Calu3 (cell line): ENCODE measurements around the gene MGAT2. TPM values are rescaled to one million over a fixed set of nuclear protein-coding genes. Genes with fewer than 3 reads are reported as not detected.
"Not testable (repeated sequence)": the region's sequence is repeated elsewhere in the genome, so short reads cannot be mapped to it uniquely, and the experiment has no call there.

Experiments used
- BruUV-seq: library from RNA; stranded (reverse); fragments of 400-500 nt; replicated peaks from 2 replicates; lab custom pipeline; 2021; lab: Mats Ljungman, UMichigan
- CTCF ChIA-PET: fragments of 300-600 bp; sonication (Branson Sonifier 250); formaldehyde crosslinking; loops from one replicate; lab custom pipeline; 2022; ENCODE audit warnings: antibody characterized with exemption; lab: Charles Lee
- DNase-seq: peaks from one replicate; pipeline ENCODE4 v3.0.0; 2022
- H3K27ac Mint-ChIP-seq: one replicate; pipeline ENCODE4 v1.8.0; 2022; ENCODE audit warnings: mixed read lengths; ENCODE audit not compliant: unreplicated experiment
- H3K27me3 Mint-ChIP-seq: one replicate; pipeline ENCODE4 v1.8.0; 2022; ENCODE audit warnings: mixed read lengths; ENCODE audit not compliant: unreplicated experiment
- H3K36me3 Mint-ChIP-seq: one replicate; pipeline ENCODE4 v1.8.0; 2022; ENCODE audit warnings: mild to moderate bottlenecking, moderate library complexity, mixed read lengths; ENCODE audit not compliant: insufficient read depth, unreplicated experiment
- H3K4me1 Mint-ChIP-seq: one replicate; pipeline ENCODE4 v1.8.0; 2022; ENCODE audit warnings: mild to moderate bottlenecking, low read depth, mixed read lengths; ENCODE audit not compliant: unreplicated experiment
- H3K4me3 Mint-ChIP-seq: one replicate; pipeline ENCODE4 v1.8.0; 2022; ENCODE audit warnings: mild to moderate bottlenecking, low read depth, moderate library complexity, mixed read lengths; ENCODE audit not compliant: unreplicated experiment
- H3K9me3 Mint-ChIP-seq: one replicate; pipeline ENCODE4 v1.8.0; 2022; ENCODE audit warnings: low read depth, mixed read lengths; ENCODE audit not compliant: unreplicated experiment
- intact Hi-C: fragments of 100-400 bp; cut with micrococcal nuclease; formaldehyde crosslinking; loops from one replicate; pipeline ENCODE4 v1.10.0; 2022; ENCODE audit not compliant: unreplicated experiment
- total RNA-seq: library from RNA; stranded (reverse); gene quantifications from 2 replicates; pipeline ENCODE4 v1.2.3, GENCODE V29; 2022
- TF ChIP-seq, protein P1 (sequence below): fragments of 200-600 bp; IDR thresholded peaks from one replicate; pipeline ENCODE4 v1.8.0; 2022; ENCODE audit warnings: antibody characterized with exemption; ENCODE audit not compliant: unreplicated experiment

MGAT2 gene
- total RNA-seq, 1 experiment from 2014 or later: 39.3 TPM

GRCh38 chr14:49641697-49642129 is 21.1 kb downstream of the MGAT2 start:
- Mint-ChIP-seq H3K36me3 (peaks cover 44% of the 10 kb centered on the region), H3K27ac (peak overlapping the region; percentile 43), H3K9me3 (no peaks in the 10 kb centered on the region), H3K4me3 (no peak overlapping the region), H3K4me1 (peaks cover 27% of the 10 kb centered on the region), H3K27me3 (no peaks in the 10 kb centered on the region)
- TF ChIP-seq, protein P1, sequence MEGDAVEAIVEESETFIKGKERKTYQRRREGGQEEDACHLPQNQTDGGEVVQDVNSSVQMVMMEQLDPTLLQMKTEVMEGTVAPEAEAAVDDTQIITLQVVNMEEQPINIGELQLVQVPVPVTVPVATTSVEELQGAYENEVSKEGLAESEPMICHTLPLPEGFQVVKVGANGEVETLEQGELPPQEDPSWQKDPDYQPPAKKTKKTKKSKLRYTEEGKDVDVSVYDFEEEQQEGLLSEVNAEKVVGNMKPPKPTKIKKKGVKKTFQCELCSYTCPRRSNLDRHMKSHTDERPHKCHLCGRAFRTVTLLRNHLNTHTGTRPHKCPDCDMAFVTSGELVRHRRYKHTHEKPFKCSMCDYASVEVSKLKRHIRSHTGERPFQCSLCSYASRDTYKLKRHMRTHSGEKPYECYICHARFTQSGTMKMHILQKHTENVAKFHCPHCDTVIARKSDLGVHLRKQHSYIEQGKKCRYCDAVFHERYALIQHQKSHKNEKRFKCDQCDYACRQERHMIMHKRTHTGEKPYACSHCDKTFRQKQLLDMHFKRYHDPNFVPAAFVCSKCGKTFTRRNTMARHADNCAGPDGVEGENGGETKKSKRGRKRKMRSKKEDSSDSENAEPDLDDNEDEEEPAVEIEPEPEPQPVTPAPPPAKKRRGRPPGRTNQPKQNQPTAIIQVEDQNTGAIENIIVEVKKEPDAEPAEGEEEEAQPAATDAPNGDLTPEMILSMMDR: no peak
- DNase-seq: no peak
- intact Hi-C loops: no loop called here
- BruUV-seq: no TSS peak
- CTCF ChIA-PET: no interaction called here

DNA sequence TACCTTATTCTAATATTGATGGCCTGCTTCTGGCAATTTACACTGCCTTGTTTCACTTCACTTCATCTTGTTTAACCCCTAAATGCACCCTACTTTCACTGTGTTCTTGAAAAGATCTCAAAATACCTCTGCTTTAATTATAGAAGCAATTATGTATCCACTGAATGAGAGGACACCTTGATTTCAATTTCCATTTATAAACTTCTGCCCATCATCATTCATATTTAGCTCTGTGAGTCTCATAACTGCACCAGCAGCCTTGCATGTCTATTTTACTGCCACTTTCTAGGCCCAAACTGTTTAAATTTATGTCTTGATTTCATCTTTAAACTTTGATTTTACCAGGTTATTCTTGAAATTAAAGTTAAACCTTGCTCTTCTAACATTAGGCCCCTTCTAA is 21.6 kb downstream of the MGAT2 start:
- Mint-ChIP-seq H3K4me1 (peaks cover 23% of the 10 kb centered on the region), H3K27me3 (no peaks in the 10 kb centered on the region), H3K27ac (peak overlapping the region; percentile 43), H3K4me3 (no peak overlapping the region), H3K9me3 (no peaks in the 10 kb centered on the region), H3K36me3 (peaks cover 42% of the 10 kb centered on the region)
- TF ChIP-seq, protein P1: no peak
- no peak for DNase-seq
- no TSS peak for BruUV-seq
- CTCF ChIA-PET: no interaction called here
- intact Hi-C loops: no loop called here

DNA sequence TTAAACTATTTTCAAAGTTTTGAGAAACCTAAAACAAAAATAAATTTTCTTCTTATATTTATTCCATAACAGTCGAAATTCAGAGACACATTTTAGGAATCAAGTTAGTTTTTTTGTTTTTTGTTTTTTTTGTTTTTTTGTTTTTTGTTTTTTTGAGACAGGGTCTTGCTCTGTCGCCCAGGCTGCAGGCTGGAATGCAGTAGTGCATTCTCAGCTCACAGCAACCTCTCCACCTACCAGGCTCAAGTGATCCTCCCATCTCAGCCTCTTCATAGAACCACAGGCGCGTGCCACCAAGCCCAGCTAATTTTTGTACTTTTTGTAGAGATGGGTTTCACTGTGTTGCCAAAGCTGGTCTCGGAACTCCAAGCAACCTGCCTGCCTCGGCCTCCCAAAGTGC is 32.9 kb downstream of the MGAT2 start:
- no peak for DNase-seq
- H3K27me3 Mint-ChIP-seq: no peaks in the 10 kb centered on the region

DNA sequence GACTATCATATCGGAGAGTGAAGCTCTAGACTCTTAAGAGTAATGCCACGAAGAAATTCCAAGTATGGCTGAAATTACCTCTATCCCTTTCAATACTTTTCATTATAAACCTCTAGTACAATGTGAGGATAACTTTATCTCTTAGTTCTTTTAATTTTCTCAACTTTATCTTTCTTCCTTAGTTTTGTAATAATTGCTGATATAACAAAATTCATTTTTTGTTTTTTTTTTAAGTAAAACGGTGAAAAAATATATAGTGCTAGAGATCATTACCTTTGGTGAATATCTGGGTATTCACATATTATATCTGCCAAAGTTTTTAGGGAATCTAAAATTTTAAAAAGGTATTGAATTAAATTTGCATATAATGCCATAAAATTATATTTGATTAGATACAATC is 33.9 kb downstream of the MGAT2 start:
- TF ChIP-seq, protein P1: no peak
- Mint-ChIP-seq H3K4me3 (no peak overlapping the region), H3K9me3 (no peaks in the 10 kb centered on the region), H3K27ac (no peak overlapping the region), H3K4me1 (no peaks in the 10 kb centered on the region), H3K27me3 (no peaks in the 10 kb centered on the region), H3K36me3 (peaks cover 5% of the 10 kb centered on the region)
- DNase-seq: no peak
- no TSS peak for BruUV-seq
- intact Hi-C loops: no loop called here
- CTCF ChIA-PET: no interaction called here

More for the DNA sequence above, 32.9 kb downstream of the MGAT2 start:
- H3K36me3 Mint-ChIP-seq: peaks cover 5% of the 10 kb centered on the region
- H3K27ac Mint-ChIP-seq: no peak overlapping the region
- H3K4me1 Mint-ChIP-seq: no peaks in the 10 kb centered on the region
- CTCF ChIA-PET: no interaction called here
- TF ChIP-seq, protein P1: no peak
- BruUV-seq: no TSS peak
- no peaks in the 10 kb centered on the region for H3K9me3 Mint-ChIP-seq
- H3K4me3 Mint-ChIP-seq: no peak overlapping the region
- intact Hi-C loops: no loop called here

DNA sequence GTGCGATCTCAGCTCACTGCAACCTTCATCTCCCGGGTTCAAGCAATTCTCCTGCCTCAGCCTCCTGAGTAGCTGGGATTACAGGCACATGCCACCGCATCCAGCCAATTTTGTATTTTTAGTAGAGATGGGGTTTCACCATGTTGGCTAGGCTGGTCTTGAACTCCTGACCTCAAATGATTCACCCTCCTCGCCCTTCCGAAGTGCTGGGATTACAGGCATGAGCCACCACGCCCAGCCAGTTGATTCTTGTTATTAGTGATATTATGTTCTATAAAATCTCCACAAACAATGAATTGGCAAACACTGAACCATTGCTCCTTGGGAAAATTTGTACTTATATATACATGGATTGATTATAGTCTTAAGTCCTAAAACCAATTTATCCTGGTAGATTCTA is 36.9 kb downstream of the MGAT2 start:
- intact Hi-C loops, H3K9me3 Mint-ChIP-seq, H3K27ac Mint-ChIP-seq, BruUV-seq, H3K36me3 Mint-ChIP-seq, CTCF ChIA-PET, H3K4me1 Mint-ChIP-seq, H3K27me3 Mint-ChIP-seq, H3K4me3 Mint-ChIP-seq: not testable (repeated sequence)
- DNase-seq: peak; percentile 7
